NK-92 (cell line): ENCODE measurements around the gene PRICKLE1.
"Not testable (repeated sequence)": the region's sequence is repeated elsewhere in the genome, so short reads cannot be mapped to it uniquely, and the experiment has no call there.

ENCODE experiments used
- DNase-seq: peaks from one replicate; lab custom pipeline; 2025; ENCODE audit not compliant: unreplicated experiment; lab: John Stamatoyannopoulos, UW

Gene PRICKLE1

GRCh38 chr12:42557586-42558172 lies 31.9 kb downstream of the PRICKLE1 start:
- no peak for DNase-seq

DNA sequence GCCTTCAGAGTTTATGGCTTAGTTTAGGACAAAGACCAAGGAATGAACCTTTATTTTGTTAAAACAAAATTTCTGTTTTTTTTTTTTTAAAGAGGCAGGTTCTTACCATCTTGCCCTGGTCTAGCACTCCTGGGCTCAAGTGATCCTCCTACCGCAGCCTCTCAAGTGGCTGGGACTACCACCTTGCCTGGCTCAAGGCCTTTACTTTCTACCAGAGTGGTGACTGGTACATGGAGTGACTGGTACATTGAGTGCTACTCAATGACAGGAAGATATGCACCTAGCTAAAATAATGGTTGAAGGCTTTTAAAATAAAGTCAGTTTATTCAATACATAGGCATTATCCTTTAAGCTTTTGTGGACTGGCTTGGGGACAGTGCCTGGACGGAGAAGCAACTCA lies 32.6 kb downstream of the PRICKLE1 start:
- no peak for DNase-seq

GRCh38 chr12:42552822-42553221 lies 36.7 kb downstream of the PRICKLE1 start:
- no peak for DNase-seq

GRCh38 chr12:42550800-42551199 lies 38.7 kb downstream of the PRICKLE1 start:
- no peak for DNase-seq

GRCh38 chr12:42546709-42547108 lies 42.8 kb downstream of the PRICKLE1 start:
- no peak for DNase-seq

DNA sequence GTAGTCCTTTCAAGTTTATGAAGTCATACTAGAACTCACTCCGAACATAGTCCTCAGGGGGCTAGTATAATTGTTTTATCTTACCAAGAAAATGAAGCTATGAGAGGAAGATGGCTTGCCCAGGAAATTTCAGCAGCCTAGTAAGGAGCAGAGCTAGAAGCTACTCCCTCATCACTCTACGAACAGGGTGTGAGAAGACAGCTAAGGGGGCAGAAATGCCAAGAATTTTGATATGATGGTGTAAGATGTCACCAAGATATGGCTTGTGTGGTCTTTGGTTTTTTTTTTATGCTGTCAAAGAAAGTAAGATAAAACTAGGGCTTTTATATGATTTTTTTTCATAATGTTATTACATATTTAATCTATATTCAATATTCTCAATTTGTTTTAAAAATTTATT lies 47.6 kb downstream of the PRICKLE1 start:
- DNase-seq: no peak

GRCh38 chr12:42541308-42541707 lies 48.2 kb downstream of the PRICKLE1 start:
- not testable (repeated sequence) for DNase-seq

DNA sequence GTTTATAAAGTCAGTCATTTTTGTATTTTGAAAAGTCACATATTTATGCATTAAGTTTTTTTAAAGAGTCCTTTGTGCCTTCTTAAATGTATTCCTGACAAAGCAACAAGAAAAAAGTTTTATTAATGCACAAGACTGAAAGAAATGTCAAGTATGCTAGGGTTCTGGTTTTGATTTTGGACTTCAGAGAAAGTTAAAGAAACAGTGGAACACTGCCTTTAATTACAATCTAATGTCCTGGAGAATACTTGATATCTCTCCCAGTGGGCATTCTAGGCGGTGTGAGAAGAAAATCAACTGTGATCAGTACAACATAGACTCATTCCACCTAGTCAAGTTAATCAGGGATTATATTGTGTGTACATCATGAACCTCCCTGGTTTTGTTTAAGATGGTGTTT lies 49.9 kb downstream of the PRICKLE1 start:
- DNase-seq: no peak

- DNase-seq: no peak
Measured at GRCh38 chr12:42538203-42538602, 51.3 kb downstream of the PRICKLE1 start.

DNA sequence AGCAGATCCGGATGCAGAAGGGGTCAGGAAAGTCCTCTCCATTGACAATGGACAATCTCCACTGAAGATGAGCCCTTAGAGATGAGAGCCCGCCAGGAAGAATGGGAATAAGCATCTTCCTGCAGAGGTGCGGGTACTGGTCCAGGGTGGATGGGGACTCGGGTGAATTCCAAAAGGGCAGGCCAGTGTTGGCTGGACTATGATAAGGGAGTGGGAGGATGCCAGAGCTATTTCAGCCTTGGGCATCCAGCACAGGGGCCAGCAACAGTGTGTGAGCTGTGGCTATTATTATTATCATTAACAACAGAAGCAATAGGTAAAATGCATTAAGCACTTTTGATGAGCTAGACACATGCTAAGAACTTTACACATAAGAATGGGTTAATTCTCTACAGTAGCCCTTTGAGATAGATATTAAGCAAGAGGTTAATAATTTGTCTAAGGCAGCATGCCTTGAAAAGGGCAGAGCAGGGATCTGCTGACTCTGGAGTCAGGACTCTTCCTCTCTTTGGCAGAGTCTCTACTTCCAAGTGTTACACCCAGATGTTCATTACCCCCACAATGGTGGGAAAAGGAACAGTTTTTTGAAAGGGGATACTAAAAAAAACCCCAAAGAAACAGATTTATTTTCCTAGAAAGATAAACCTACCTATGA lies 55.2 kb downstream of the PRICKLE1 start:
- DNase-seq: no peak

GRCh38 chr12:42530284-42530683 lies 59.3 kb downstream of the PRICKLE1 start:
- DNase-seq: no peak

DNA sequence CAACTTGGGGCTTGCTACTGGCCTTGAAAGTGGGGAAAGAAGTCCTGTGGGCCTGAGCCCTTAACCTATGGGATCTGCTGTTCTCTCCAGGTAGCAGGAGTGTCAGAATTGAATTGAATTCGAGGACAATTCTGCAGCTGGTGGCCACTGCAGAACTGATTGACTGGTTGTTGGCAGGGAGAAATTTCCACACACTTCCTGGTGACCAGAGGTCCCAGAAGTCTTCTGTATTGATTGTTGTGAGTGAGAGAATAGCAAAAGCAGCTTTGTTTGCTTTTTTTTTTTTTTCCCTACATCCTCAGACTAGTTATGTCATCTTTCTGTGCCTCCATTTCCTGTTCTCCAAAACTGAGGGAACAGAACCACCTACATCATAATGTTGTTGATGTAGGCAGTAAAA lies 64.1 kb downstream of the PRICKLE1 start:
- no peak for DNase-seq

DNA sequence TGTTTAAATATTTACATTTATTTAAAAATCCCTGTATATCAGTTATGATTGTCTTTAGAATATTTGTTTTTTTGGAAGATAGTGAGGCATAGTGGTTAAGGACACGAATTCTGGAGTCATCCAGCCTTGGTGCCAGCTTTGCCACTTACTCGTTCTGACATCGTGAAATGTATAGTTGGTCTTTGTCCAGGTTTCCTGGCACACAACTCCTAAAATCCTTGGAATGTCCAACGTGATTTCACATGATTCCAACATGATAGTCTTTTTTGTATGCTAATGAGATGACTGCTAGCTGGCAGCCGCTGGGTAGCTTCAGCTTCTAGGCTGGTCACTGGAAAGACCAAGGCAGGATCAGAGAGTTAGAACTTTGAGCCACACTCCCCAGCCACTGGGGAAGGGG lies 64.8 kb downstream of the PRICKLE1 start:
- DNase-seq: no peak

- DNase-seq: no peak
Measured at GRCh38 chr12:42516573-42516972, 73.0 kb downstream of the PRICKLE1 start.

DNA sequence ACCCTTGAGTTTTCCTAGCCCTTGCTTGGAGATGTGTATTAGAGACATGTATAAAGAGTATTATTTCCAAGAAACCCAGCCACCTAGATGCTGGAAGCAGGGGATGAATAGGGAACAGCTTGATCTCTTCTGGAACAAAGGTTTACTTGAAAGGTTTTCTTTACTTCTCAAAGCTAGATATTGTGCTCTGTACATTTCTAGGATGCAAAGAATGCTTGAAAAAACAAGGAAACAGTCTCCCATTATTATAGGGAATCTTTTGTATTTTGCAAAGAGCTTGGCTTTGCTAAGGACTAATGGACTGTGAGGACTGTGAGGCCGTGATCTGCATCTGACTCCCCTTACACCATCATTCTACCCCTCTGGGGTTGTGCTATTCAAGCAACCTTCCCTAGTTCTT lies 77.9 kb downstream of the PRICKLE1 start:
- DNase-seq: no peak

GRCh38 chr12:42510823-42511222 lies 78.7 kb downstream of the PRICKLE1 start:
- no peak for DNase-seq

GRCh38 chr12:42508913-42509460 lies 80.6 kb downstream of the PRICKLE1 start:
- no peak for DNase-seq

GRCh38 chr12:42507565-42507964 lies 82.0 kb downstream of the PRICKLE1 start:
- DNase-seq: no peak

GRCh38 chr12:42507081-42507480 lies 82.5 kb downstream of the PRICKLE1 start:
- DNase-seq: no peak

DNA sequence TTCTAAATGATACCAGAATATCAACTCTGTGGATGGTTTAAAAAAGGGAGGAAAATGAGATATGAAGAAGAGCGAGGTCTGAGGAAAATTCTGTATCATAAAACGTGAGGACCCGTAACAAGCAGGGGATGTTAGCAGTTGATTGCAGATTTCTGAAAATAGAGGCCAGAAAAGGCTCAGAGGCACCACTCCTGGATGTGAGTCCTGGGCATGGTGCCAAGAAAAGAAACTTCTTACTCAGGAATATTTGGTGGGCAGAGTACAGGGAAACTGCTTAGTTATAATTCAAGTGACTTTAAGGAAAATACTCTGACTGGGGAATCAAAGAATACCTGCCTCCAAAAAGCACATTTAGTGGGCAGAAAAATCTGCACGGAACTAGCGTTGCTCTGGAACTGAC lies 85.5 kb downstream of the PRICKLE1 start:
- DNase-seq: no peak

GRCh38 chr12:42502682-42503081 lies 86.9 kb downstream of the PRICKLE1 start:
- no peak for DNase-seq

- no peak for DNase-seq
Measured at GRCh38 chr12:42498549-42499247, 90.8 kb downstream of the PRICKLE1 start.
